GM12875 (cell line): ENCODE data around the gene SCGB1D1.

Experiments used
- H3K4me3 ChIP-seq: one replicate; pipeline ENCODE4 v1.5.1; 2011; ENCODE audit warnings: low read depth, low read length, control low read depth
- TF ChIP-seq, protein P1 (sequence below): IDR thresholded peaks from 2 replicates; pipeline ENCODE4 v1.5.1; 2011; ENCODE audit warnings: low read depth, mild to moderate bottlenecking, control low read depth, inconsistent platforms, low read length, moderate library complexity, borderline replicate concordance; ENCODE audit not compliant: insufficient read depth

Gene SCGB1D1

GRCh38 chr11:62144641-62145255 is 45.3 kb upstream of the SCGB1D1 start:
- H3K4me3 ChIP-seq = no peak overlapping the region
- TF ChIP-seq, protein P1, sequence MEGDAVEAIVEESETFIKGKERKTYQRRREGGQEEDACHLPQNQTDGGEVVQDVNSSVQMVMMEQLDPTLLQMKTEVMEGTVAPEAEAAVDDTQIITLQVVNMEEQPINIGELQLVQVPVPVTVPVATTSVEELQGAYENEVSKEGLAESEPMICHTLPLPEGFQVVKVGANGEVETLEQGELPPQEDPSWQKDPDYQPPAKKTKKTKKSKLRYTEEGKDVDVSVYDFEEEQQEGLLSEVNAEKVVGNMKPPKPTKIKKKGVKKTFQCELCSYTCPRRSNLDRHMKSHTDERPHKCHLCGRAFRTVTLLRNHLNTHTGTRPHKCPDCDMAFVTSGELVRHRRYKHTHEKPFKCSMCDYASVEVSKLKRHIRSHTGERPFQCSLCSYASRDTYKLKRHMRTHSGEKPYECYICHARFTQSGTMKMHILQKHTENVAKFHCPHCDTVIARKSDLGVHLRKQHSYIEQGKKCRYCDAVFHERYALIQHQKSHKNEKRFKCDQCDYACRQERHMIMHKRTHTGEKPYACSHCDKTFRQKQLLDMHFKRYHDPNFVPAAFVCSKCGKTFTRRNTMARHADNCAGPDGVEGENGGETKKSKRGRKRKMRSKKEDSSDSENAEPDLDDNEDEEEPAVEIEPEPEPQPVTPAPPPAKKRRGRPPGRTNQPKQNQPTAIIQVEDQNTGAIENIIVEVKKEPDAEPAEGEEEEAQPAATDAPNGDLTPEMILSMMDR = no peak

GRCh38 chr11:62145261-62145871 is 44.6 kb upstream of the SCGB1D1 start:
- TF ChIP-seq, protein P1 = no peak
- no peak overlapping the region for H3K4me3 ChIP-seq

DNA sequence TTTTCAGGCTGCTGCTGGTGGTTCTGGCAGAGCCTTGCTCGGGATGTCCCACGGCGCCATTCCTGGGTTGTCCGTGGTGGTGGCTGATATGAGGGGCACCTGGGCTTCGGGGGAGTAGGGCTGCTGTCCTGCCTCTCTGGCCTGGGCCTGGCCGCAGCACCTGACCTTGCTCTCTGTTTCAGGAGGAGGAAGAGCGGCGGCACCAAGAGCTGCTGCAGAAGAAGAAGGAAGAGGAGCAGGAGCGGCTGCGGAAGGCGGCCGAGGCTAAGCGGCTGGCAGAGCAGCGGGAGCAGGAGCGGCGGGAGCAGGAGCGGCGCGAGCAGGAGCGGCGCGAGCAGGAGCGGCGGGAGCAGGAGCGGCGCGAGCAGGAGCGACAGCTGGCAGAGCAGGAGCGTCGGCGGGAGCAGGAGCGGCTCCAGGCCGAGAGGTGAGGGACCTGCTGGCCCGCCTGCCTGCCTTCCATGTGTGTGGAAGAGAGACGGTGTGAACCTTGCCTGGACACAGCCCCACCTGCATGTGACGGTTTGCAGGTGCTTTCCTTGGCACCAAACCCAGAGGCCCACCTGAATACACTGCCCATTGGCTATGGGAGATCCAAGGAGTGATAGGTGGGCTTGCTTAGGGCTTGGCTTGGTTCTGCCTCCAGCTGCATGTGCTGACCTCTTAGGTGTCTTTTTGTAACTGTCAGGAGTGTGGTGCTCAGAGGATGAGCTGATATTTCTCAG is 43.4 kb upstream of the SCGB1D1 start:
- no peak overlapping the region for H3K4me3 ChIP-seq
- TF ChIP-seq, protein P1 = no peak

DNA sequence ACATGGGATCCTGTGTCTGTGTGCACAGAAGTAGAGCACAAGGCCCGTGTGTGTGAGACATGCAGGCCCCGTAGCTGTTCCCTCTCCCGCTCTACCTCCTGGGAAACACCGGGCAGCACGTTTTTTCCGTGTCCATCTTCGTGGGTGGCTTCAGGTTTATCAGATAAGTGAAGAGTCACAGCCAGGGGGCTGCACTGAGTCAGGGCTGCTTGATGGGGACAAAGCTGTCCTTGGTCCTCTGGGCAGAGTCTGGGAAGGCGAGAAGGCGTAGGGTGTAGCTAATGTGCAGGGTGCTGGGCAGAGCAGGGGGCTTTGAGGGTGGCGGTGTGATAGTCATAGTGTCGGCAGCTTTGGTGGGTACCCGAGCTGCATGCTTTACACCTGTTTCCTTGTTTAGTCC is 42.5 kb upstream of the SCGB1D1 start:
- no peak overlapping the region for H3K4me3 ChIP-seq

GRCh38 chr11:62148271-62148980 is 41.6 kb upstream of the SCGB1D1 start:
- TF ChIP-seq, protein P1 = no peak
- H3K4me3 ChIP-seq = no peak overlapping the region

More for the DNA sequence above, 42.5 kb upstream of the SCGB1D1 start:
- TF ChIP-seq, protein P1 = no peak

DNA sequence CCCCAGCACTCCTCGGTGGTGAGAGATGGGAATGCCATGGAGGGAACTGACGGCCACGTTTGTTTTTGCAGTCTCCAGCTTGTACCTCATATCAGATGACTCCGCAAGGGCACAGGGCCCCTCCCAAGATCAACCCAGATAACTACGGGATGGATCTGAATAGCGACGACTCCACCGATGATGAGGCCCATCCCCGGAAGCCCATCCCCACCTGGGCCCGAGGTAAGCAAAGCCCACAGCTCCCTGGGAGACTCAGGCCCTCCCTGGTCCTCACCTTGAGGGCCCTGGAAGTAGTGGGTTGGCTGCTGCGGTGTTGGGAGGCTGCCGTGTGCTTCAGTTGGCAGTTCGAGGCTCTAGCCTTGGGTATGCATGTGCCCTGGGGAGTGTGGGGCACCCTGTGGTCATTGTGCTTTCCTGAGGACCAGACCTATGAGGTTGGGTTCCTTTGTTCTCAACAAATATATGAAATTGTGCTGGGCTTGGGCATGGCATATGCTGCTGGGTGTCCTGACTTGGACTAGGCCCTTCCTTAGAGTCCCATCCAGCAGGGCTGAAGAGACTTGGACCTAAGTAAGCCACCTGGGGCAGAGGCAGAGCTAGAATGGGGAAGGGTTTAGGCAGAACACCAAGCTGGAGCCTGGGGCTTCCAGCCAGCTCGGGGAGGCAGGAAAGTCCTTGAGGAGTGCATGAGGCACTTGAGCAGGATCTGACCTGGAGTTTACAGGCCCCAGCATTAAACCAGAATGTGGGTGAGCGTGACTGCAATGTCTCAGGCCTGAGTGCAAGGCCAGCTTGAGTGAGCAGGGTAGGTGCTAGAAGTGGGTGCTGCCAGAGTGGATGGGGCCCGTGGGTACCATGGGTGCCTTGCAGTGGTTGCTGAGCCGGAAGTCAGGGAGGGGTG is 39.8 kb upstream of the SCGB1D1 start:
- TF ChIP-seq, protein P1 = no peak
- H3K4me3 ChIP-seq = no peak overlapping the region
